D341Med (cell line): ENCODE results near the gene NOL9.
A peak's percentile ranks its signal among the peaks of the same experiment; 100 is the strongest.

ENCODE experiments used
- DNase-seq: peaks from one replicate; pipeline ENCODE4 v3.0.0; 2012; ENCODE audit warnings: low spot score

NOL9 gene

DNA sequence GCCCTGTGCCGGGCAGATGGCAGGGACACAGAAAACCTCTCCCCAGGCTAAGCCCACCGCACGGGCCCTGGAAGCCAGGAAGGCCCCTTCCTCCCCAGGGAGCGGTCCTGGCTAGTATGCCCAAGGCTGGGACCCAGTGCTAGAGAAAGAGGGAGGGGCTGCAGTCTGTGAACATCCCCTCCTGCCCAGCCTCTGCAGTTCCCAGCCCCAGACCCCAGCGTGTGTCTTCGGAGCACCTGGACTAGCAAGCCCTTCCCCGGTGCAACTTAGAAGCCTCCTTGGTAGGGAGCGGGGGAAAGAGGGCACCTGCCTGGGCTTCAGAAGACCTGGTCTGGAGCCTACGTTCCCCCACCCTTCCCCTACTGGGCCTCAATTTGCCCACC is 64.9 kb downstream of the NOL9 start:
- no peak for DNase-seq

DNA sequence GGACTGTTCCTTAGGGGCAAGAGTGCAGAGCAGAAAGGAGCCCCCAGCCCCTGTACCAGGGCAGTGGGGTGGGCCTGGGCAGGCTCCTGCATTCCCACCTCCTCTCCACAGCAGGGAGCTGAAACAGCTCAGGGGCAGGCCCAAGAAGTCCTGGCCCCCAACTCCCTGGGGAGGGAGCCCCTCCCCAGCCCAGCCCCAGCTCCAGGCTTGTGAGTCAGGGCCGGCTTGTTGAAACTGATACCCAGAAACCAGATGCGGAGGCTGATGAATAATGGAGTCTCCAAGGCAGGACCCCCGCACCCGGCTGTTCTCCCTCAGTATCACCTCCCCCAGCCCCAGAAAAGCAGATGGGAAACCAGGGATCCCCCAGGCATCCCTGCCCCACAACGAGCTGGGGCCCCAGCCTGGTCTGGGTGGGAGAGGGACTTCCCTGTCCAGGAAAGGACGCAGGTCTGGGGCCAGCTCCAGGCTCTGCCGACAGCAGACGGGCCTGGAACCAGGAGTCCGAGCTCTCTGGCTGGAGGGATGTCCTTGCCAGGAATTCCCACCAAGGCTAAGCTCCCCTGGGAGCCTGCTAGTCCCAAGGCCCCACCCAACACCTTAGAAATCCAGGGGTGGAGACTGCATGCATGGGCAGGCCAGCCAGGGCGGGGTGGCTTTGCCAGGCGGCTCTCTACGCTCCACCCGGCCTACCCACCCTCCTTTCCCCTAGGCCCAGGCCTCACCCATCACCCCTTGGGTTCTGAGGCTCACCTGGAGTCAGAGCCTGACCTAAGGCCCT is 65.5 kb downstream of the NOL9 start:
- peak; percentile 68 for DNase-seq

DNA sequence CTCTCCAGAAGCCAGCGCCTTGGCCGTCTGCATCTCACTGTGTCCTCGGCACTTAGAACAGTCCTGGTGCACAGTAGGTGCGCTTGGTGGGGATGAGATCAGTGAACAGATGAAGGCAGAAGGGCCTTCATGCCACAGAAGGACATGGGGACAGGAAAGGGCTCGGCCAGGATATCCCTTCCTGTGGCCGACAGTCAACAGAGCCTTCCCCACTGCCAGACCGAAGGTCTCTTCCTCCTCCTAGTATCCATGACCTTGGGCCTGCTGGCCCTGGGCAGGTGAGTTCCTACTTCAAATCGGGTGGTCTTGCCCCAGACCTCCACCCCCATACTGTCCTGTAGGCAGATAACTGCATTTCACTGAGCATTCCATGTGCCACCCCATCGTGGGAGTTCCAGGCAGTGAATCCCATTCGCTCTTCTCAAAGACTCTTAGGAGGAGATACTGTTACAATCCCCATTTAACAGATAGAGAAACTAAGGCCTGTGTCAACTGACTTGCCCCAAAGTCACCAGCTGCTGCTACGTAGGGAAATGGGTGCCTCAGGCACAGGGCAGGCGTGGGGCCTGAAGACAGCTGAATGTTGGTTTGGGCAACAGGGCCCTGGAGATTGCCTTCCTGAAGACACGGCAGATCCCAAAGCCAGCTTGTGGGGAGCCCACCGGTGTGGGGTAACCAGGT is 66.4 kb downstream of the NOL9 start:
- no peak for DNase-seq

DNA sequence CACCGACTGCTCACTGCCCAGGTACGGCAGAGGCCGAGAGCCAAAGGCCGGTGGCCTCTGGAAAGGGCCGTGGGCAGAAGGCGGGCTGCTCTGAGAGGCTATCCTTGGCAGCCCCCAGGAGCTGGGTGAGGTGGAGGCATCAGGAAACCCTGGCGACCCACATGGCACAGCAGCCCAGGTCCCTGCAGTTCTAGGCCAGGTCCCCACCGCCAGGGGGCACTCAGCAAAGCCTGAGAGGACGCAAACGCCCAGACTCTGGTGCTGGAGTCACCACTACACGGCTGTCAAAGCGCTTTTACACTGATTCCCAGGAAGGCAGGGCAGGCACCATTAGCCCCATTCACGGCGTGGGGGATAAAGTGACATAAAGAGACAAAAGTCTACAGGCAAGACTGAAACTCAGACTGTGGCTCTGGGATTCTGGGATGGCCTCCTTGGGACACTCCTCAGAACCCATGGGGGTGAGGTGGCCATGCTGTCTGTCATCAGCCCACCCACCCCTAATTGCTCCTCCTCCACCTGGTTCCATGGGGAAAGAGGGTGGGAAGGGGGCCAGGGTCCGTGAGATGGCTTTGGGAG is 67.8 kb downstream of the NOL9 start:
- peak; percentile 87 for DNase-seq

DNA sequence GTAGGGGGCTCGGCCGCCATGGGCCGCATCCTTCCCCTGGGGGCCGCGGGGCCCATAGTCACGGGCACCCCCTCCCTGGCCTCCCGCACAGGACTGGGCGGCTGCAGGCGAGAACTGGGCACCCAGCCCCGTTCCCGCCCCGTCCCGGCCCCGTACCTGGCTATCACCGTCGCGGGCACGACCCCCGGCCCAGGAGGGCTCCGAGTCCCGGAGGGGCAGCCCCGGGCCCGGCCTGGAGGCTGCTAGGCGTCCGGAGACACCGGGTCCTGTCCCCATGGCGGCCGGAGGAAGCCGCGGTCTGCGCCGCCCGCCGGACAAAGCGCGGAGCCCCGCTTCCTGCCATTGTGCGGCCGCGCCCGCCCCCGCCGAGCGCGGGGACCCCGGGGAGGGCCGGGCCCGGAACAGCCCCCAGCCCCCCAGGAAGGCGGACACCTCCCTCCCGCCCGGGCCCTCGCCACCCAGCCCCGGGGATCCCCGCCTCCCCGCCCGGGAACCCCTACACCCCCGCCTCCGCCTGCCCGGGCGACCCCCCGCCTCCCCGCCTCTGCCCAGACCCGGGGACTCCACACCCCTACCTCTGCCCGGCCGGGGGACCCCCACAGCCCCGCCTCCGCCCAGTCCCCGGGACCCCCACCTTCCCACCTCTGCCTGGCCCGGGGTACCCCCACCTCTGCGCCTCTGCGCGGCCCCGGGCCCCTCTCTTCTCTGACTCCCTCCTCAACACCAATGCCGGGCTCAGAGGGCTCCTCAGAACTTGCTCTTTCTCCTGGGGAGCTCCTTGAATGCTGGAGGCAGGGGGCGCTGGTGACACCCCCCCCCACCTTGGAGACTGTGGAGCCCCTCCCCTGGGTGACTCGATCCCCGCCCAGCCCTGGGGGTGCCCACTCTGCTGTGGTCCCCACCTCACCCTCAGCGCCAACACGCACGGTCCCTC is 68.9 kb downstream of the NOL9 start:
- DNase-seq: no peak

DNA sequence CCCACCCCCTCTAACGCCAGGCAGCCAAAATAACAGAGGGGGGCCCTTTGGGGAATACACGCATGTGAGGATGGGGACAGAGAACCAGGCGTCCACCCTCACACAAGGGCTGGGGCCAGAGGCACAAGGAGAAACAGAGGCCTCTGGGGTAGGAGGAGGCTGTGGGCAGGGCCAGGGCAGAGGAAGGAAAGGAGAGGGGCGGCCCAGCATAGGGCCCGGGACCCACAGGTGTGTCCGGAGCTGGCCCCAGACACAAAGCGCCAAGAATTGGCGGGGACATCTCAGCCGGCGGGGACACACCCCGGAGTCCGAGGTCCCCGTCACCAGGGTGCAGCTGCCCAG is 69.5 kb downstream of the NOL9 start:
- DNase-seq: no peak

DNA sequence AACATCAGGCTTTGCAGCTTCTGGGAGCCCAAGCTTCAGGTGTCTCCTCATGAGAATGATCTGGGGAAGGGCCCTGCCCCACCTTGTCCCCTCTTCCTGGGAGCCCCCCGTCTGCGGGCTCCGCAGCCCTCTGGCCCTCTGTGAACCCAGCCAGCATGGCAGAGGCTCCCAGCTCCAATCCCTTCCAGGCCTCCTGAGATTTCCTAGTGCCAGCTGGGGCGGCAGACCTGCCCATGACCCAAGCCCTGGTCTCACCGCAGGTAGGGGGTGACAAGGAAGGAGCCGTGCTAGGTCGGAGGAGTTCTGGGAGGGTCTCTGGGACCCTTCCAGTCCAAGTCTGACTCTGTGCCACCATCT is 70.6 kb downstream of the NOL9 start:
- DNase-seq: no peak

DNA sequence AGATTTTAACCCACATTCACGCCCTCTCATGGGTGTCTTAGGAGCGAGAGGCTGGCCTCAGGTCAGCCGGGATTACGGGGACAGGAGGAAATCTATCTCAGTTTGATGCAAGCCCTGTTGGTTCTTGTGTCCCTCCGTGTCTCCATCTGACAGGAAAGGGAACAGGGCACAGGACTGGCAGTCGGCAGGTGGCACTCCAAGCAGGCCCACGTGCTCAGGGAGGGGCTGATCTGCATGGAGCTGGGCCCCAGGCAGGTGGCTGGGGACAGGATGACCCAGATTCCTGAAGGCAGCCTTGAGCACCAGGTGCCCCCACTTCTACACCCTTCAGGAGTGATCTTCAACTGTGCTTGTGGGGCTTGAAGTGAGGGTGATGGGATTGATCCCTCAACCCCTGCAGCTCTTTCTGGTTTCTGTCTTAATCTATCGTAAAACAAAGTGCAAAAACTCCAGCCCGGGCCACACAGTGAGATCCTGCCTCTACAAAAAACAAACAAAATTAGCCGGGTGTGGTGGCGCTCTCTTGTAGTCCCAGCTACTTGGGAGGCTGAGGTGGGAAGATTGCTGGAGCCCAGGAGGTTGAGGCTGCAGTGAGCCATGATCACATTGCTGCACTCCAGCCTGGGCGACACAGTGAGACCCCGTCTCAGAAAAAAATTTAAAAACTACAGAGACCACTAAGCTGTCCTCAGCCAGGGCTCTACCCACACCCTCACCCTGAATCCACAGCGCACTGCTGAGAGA is 71.1 kb downstream of the NOL9 start:
- DNase-seq: no peak

DNA sequence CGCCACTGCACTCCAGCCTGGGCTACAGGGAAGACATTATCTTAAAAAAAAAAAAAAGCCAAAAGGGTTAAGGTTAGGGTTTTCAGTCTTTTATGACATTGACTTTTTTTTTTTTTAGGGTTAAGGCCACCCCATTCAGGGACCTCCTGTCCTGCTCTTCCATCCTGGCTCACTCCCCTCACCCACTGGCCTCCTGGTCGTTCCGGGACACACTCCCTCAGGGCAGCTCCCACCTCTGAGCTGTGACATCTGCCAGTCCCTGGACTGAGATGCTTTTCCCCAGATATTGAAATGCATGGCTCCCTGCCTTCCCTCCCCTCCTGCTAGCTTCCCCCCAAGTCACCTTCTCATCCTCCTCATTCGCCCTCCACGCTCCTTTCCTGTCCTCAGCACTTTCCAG is 72.5 kb downstream of the NOL9 start:
- DNase-seq: no peak

DNA sequence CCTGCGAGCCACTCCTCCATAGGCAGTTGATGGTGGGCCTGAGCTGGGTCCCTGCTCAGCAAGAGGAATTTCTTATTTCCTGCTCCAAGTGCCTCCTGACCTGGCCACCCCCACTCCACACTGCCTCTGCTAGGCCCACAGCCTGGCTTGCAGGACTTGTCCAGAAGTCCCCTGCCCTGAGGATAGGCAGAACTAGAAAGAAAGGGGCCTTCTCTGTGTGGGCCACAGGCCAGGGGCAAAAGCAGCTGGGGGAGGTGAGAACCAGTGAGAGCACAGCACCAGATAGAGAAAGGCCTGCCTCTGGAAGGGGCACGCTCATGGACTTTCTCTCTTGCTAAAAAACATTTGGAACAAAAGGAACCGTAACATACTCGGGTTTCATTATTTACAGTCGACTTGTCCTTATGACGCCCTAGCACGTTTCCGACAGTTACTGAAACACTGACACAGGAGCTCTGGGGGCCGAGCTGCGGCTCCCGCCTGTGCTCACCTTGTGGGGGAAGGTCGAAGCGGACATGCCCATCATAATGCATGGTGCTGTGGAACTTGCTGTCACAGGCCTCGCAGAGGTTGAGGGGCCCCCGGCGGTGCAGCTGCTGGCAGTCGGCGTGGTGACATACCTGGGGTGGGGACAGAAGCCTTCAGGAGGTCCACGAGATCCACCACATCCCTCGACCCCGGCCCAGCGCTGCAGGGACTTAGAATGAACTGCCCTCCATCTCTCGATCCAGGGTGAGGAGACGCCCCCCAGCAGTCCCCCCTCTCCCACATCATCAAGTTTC is 77.1 kb downstream of the NOL9 start:
- DNase-seq: no peak

DNA sequence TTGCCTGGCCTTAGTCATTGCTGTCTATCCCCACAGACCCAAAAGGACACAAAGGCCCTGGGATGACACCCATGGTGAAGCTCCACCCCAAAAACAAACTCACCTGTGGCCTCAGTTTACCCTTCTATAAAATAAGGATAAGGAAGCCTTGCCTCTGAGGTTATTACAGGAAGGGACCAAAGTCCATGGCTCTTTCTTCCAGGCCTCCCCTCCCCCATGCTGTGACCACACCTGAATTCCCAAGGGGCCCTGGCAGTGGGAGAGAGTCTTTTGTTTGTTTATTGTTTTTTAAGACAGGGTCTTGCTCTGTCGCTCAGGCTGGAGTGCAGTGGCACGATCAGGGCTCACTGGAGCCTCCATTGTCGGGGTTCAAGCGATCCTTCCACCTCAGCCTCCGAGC is 77.8 kb downstream of the NOL9 start:
- DNase-seq: no peak

DNA sequence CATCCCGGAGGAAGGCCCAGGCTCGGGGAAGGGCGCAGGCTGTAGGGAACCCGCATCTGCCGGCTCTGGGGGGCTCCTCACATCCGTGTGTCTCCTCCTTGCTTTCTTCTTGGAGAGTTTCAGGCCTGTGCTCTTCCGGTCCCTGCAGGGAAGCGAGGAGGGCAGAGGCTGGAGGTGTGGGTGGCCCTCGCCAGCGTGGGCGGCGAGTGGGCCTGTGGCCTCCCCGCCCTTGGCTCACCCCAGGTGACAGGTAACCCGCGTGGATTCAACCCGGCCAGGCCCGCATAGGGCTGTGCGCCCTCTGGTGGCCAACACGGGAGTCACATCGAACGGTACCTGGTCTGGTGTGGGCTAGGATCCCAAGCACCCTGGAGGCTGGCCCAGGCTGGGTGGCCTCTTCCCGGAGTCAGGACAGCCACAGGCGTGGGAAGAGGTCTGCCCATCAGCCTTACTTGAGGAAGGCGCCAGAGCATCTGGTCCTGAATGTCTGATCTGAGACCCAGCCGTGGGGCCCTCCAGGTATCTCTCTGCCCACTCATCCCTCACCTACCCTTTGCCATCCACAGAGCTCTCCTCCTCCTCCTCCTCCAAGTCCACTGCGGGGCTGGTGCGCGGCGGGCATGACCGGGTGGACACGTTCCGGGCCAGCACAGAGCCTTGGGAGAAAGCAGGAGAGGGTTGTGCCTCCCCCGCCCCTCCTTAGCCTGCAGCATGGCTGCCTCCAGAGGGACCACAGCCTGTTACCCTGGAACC is 78.8 kb downstream of the NOL9 start:
- DNase-seq: peak; percentile 86

DNA sequence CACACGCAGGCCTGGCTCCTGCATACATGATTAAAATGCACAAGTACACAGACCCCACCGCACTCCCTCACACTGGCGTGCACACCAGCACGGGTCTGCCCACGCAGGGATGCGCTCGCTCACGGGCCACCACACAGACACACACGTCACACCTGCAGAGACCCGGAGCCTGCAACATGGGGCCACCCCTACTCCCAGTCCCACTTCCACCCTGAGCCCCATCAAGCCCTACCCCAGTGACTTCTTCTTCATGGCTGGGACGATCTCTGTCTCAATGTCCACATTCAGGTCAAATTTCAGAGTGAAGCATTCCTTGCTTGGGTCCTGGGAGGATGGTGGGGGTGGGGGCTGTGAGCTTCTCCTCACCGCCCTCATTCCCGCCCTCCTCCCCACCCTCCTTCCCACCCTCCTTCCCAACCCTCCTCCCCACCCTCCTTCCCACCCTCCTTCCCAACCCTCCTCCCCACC is 79.5 kb downstream of the NOL9 start:
- DNase-seq: no peak

DNA sequence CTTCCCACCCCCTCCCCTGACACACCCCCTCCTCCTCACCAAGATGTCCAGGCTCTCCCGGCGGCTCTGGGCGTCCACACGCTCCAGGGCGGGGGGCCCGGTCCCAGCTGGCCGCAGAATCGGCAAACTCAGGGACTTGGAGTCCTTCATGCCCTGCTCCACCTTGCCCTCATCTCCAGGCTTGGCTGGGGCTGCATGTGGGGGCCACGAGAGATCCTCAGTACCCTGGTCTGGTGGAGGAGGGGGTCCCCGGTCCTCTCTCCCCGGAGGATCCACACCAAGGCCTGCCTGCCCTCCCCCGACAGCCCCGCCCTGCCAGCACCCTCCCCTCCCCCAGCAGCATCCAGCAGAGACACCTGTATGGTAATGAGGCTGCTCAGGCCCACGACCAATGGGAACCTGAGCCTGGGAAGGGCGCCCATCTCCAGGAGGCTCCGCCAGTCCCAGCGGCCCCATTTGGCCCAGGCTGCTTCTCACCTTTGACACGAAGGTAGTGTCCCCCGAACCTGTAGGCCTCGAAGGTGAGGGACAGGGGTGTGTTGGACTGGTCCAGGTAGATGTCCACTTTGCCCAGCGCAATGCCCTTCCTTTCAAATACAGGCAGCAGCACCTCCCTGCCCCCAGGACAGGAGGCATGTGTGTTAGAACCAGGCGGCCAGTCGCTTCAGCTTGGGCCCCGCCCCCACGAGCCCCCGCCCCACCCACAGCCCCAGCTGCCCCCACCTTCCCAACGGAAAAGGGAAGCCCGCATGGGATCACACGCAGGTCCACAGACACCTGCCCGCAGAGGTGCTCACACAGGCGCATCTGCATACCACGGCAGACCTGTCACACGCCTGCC is 80.1 kb downstream of the NOL9 start:
- DNase-seq: no peak

DNA sequence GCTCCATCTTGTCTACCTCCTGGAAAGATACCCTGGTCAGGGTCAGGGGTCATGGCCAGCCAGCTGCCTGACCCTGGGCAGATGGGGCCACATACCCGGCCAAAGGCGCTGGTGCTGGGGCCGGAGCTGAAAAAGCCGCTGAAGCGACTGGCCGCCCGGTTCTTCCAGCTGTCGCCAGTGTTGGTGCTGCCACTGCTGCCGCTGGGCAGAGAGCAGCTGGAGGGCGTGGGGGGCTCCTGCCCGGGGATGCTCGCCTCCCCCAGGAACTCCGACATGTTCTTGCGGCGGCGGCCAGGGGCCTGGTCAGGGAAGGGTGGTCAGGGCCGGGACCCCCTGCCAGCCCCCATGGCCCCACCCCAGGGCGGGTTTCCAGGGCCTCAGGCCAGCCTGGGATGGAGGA is 81.2 kb downstream of the NOL9 start:
- no peak for DNase-seq

DNA sequence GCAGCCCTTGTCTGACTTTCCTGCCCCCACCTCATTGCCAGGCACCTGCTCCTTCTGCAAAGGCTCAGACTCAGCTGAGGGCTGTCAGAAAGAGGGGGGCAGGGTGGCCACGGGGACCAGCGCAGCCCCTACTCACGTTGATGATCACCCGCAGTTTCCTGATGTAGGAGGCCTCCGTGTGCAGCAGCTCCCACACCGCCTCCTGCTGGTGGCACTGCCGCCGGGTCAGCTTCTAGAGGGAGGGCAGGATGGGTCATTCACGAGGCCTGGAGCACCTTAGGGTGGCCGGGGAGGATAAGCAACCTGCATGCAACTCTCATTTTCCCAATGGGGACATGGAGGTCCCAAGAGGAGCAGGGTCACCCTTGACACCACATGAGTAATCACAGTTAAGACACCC is 81.9 kb downstream of the NOL9 start:
- DNase-seq: no peak

DNA sequence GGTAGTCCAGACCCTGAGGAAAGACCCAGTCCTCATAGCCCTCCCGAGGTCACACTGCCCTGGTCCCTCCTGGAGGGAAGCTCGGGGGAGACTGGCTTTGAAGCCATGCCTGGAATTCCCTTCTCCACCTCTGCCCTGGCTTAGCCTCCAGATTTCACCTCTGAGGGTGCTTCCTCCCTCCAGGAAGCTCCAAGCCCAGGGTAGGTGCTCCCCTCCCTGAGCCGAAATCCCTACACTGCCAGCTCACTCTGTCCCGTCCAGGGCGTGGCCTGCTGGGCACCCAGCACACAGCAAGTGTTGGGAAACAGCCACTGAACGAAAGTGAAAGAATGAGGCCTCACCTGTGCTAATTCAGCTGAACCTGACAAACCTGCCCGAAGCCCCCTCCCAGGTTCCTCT is 82.3 kb downstream of the NOL9 start:
- DNase-seq: no peak
